Measurements from ENCODE around the gene KCNJ9.

The KCNJ9 gene

DNA sequence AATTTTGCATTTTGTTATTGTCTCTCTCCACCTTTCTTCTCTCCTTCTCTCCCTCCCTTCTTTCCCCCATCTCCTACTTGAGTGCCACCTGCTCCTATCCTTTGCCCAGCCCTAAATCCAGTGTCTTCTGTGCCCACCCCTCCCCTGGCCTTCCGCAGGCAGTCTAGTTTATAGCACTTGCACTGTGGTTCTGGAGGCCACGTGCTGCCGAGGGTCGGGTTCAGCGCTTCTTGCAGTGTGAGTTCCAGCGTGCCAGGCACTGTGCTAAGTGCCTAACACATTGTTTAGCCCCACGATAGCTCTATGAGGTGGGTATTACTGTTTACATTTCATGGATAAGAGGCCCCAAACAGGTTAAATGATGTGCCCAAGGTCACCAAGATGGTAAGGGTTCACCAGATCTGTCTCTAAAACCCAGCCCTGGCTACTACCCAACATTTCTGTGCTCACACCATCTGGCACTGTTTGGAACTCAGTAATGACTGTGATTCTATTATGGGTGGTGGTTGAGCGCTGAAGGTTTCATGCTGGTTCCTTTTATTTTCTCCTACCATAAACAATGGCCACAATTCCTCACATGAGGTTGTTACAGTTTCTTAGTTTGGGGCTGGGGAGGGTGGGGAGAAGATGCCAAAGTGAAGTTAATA, 56.0 kb downstream of the KCNJ9 start:
- no peaks in the 10 kb centered on the region for H3K27me3 ChIP-seq (ENCODE audit: insufficient read depth, low read depth)
- no peak overlapping the region for H3K27ac ChIP-seq
- H2AFZ ChIP-seq (ENCODE audit: low read depth), result no peak overlapping the region
- no peaks in the 10 kb centered on the region for H3K4me1 ChIP-seq (ENCODE audit: low read depth, poor library complexity, severe bottlenecking)
- no peak overlapping the region for H3K9ac ChIP-seq
- H3K4me3 ChIP-seq (IDR thresholded peaks at IDR 0.05; ENCODE audit: insufficient read depth, low read depth, low read length), result no peak overlapping the region
- H4K20me1 ChIP-seq (ENCODE audit: insufficient read depth), result no peaks in the 10 kb centered on the region
- no peaks in the 10 kb centered on the region for H3K79me2 ChIP-seq (ENCODE audit: insufficient read depth, low read depth)
- H3K36me3 ChIP-seq (ENCODE audit: insufficient read depth), result no peaks in the 10 kb centered on the region
- TF ChIP-seq, protein P1, sequence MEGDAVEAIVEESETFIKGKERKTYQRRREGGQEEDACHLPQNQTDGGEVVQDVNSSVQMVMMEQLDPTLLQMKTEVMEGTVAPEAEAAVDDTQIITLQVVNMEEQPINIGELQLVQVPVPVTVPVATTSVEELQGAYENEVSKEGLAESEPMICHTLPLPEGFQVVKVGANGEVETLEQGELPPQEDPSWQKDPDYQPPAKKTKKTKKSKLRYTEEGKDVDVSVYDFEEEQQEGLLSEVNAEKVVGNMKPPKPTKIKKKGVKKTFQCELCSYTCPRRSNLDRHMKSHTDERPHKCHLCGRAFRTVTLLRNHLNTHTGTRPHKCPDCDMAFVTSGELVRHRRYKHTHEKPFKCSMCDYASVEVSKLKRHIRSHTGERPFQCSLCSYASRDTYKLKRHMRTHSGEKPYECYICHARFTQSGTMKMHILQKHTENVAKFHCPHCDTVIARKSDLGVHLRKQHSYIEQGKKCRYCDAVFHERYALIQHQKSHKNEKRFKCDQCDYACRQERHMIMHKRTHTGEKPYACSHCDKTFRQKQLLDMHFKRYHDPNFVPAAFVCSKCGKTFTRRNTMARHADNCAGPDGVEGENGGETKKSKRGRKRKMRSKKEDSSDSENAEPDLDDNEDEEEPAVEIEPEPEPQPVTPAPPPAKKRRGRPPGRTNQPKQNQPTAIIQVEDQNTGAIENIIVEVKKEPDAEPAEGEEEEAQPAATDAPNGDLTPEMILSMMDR (conservative IDR thresholded peaks at IDR 0.05; ENCODE audit: low read depth, low read length), result no peak
- H3K4me2 ChIP-seq, result no peak overlapping the region

DNA sequence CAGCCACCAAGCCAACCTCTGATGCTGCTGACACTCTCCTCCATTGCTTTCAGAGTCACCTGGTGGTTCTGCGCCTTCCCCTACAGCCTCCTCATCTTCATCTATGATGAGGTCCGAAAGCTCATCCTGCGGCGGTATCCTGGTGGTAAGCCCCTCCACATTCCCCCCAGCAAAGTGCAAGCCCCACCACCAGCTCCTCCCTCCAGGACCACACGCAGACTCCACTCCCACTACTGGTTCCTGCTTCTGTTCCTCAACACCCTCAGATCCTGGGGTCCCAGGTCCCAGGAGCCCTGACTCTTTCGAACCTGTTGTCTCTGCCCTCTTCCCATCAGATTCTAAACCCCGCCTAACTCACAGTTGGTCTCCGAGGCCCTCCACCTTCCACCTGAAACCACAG, 58.5 kb downstream of the KCNJ9 start:
- Histone ChIP-seq H3K27me3 (ENCODE audit: insufficient read depth, low read depth) (no peaks in the 10 kb centered on the region), H2AFZ (ENCODE audit: low read depth) (no peak overlapping the region), H3K9ac (no peak overlapping the region), H3K4me3 (IDR thresholded peaks at IDR 0.05; ENCODE audit: insufficient read depth, low read depth, low read length) (no peak overlapping the region), H4K20me1 (ENCODE audit: insufficient read depth) (no peaks in the 10 kb centered on the region), H3K4me1 (ENCODE audit: low read depth, poor library complexity, severe bottlenecking) (no peaks in the 10 kb centered on the region), H3K27ac (no peak overlapping the region), H3K79me2 (ENCODE audit: insufficient read depth, low read depth) (no peaks in the 10 kb centered on the region), H3K36me3 (ENCODE audit: insufficient read depth) (no peaks in the 10 kb centered on the region), H3K4me2 (no peak overlapping the region)
- TF ChIP-seq, protein P1 (conservative IDR thresholded peaks at IDR 0.05; ENCODE audit: low read depth, low read length), result no peak

Measured in KMS-11 (cell line).